Activated CD4-positive, alpha-beta T cell treated with anti-CD3 and anti-CD28 coated beads, Interleukin-2, Interleukin-4, amounts not matched to agents 100 ng/mL and 50 ng/mL, durations not matched to agents 16 hours and 8 hours (primary cell): ENCODE measurements around the gene RFC3.

Experiments
- DNase-seq: peaks from one replicate; pipeline ENCODE4 v3.0.0-alpha.2; 2020; ENCODE audit warnings: low spot score

RFC3 gene

DNA sequence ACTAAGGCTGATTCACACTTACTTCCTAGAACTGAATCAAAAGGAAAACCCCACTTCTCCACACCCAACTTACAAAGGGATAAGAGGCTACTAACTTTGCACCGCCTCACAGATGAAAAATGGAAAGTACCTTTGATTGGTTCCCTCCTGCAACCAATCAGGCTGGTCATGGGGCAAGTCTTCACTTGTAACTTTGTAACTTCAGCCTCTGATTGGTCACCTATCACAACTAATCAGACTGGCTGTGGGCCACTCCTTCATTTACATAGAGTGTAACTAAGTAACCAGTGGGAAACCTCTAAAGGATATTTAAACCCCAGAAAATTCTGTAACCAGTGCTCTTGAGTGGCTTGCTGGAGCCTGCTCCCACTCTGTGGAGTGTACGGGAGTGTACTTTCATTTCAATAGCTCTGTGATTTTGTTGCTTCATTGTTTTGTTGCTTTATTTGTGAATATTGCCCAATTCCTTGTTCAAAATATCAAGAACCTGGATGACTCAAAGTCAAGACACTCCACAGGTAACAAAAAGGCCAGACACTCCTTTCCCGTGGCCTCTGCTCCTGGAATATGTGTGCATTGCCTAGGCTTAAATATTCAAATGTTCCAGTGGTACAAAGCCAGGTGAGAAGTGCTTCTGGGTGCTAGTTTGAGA is 50.5 kb downstream of the RFC3 start:
- DNase-seq = no peak

DNA sequence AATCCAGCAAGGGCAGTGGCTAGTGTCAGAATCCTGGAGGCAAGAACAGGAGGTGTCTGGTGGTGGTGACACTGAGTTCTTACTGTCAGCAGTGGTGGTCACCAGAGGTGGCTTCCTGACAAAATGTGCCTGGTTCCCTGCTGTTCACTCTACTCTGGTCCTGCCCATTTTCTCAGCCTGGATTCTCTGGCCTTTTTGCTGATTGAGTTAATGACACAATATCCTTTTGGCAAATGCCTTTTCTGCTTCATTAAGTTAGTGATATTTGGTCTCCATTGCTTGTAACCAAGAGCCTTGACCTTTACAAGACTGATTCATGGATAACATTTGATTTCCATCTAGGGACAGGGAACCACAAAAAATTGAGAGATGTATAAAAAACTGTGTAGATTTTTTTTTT is 51.1 kb downstream of the RFC3 start:
- no peak for DNase-seq

- no peak for DNase-seq
These were observed 52.2 kb downstream of the RFC3 start for GRCh38 chr13:33870046-33870668.

DNA sequence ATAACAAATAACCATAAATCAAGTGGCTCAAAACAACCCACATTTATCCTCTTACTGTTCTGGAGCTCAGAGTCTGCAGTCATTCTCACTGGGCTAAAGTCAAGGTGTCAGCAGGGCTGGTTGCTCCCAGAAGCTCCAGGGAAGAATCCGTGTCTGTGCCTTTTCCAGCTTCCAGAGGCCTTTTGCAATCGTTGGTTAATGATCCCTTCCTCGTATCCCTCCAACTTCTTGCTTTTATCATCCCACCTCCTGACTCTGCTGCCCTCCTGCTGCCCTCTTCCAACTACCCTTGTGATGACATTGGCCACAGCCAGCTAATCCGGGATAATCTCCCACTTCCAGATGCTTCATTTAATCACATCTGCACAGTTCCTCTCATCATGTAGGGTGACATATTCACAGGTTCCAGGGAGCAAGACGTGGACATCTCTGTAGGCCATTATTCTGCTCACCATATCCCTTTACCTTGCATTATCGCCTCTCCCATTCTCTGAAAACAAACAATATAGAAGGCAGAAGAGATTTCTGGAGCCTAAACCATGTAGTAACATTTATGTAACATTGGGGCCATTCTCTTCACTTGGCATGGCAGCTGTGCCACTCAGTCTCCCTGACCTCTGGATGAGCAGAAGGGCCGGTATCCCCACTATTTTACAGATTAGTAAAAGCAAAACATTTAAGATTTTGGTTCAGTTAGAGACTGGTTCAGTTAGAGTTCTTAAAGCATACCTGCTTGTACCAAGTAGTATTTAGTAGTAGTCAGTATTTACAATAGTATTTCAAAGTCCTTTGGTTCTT is 53.5 kb downstream of the RFC3 start:
- DNase-seq = no peak

GRCh38 chr13:33872005-33872351 is 54.0 kb downstream of the RFC3 start:
- no peak for DNase-seq

DNA sequence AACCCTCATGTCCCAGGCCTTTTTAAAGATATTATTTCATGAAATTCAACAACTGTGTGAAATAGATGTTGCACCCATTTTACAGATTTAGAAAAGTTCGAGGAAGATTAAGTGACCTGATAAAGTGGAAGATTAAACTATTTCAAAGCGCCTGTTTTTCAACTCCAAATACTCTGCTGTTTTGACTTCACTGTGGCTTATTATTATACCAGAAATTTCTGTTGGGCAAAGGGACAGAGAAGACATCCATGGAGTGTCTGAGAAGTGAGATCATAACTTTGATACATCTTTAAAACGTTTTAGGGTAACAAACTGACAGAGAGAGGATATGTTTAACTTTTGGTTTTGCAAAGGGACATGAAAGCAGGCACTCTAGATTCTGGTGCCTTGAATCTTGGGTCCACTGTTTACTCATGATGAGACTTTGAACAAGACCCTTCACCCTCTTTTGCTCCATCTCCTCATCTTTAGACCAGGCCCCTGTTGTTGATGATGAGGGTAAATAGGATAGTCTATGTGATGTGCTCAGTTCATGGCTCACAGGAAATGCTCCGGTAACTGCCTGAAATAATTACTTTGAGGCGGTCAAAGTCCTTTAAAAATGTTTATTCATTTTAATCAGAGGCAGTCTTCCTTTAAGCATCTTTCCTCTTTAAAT is 55.4 kb downstream of the RFC3 start:
- no peak for DNase-seq

GRCh38 chr13:33874871-33875270 is 56.9 kb downstream of the RFC3 start:
- DNase-seq = no peak

GRCh38 chr13:33875618-33876401 is 57.9 kb downstream of the RFC3 start:
- no peak for DNase-seq

DNA sequence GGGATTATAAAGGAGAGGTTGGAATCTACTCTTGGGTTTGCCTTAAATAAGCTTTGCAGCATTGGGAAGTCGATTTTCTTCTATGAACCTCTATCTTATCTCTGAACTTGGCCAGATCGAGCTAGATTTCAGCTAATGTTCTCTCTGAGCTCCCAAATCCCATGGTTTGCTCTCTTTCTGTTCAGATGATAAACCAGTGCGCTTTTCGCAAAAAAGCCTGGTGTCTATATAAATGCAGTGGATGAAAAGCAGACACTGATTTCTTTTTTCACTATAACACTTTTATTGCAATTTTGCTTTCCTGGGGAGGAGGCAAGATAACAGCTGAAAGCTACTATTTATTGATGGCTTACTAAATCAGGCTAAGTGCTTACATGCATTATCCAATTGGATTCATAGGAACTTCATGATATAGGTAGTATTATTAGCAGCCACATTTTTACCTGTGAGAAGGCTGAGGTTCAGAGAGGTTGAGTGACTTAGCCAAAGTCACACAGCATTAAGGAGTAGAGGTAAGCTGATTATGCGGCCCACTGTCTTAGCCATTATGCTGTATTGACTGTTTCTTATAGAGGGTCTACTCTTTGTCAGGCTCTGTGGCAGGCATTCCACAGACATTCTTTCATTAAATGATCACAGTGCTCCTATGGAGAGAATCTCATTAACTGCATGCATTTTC is 58.9 kb downstream of the RFC3 start:
- DNase-seq = no peak

- DNase-seq = no peak
These were observed 61.2 kb downstream of the RFC3 start for GRCh38 chr13:33879118-33879517.

DNA sequence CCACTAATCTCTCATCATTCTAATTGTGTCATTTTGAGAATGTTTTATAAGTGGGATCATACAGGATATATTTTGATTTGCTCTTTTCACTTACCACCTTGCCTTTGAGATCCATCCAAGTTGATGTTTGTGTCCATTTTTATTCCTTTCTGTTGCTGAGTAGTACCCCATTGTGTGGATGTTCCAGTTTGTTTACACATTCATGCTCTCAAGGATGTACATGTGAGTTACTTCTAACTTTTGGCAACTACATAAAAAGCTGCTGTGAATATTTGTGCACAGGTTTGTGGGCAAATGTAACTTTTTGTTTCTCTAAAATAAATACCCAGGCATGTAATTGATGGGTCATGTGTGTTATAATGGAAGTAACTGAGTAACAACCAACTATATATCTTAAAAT is 64.9 kb downstream of the RFC3 start:
- DNase-seq = no peak

DNA sequence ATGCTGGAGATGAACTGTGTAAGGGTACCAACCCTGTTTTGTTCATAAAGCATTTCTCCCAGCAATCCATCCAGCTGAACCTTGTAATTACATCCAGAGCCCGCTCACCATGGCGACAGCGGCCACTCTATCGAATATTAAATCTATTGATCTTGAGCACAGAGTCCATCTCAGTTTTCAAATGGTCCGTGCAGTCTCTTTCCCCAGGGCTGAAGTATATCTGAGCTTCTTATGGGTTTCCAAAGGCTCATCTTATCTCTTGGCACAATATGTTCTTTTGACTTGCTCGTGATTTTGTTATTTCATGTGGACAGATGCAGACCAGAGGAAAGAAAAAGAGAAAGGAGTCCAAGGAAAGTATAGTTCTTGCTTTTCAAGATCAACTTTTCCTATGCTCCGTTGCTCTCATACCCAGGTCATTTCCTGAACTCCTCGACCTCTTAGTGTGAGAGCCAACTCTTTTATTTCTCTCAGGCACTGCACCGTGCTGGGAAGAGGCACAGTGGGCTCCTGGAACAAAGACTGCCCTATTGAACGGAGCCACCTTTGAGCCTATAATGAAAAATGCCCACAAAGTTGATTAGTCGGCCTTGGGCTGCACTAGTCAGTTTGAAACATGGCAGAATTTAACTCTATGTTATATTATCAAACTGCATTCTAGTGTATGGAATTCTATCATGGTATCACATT is 66.7 kb downstream of the RFC3 start:
- DNase-seq = no peak
